GM20431 (cell line): ENCODE results near the gene UXS1.

ENCODE experiments used
- in situ Hi-C: fragments of 300-500 bp; cut with MseI, MboI; formaldehyde crosslinking; loops from one replicate; pipeline ENCODE4 v1.15.0; 2020; ENCODE audit warnings: low sequenced_read_pairs; ENCODE audit not compliant: unreplicated experiment

The UXS1 gene

DNA sequence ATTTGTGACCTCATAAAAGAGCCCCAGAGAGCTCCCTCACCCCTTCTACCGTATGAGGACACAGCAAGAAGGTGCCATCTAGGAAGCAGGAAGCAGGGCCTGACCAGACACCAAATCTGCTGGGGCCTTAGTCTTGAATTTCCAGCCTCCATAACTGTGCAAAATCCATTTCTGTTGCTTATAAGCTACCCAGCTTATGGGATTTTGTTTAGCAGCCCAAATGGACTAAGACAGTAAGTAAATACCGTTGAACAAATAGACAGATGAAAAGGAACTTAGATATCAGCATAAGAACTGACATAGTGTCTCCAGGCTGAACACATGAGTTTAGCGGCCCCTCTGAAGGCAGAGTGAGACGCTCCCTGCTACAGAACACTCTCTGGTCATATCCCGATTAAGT is 130.9 kb downstream of the UXS1 start:
- in situ Hi-C loops, result no loop called here

- in situ Hi-C loops, result no loop called here
Observed at GRCh38 chr2:106062627-106063026, 131.5 kb downstream of the UXS1 start.

- in situ Hi-C loops, result no loop called here
Observed at GRCh38 chr2:106061611-106062349, 132.3 kb downstream of the UXS1 start.

DNA sequence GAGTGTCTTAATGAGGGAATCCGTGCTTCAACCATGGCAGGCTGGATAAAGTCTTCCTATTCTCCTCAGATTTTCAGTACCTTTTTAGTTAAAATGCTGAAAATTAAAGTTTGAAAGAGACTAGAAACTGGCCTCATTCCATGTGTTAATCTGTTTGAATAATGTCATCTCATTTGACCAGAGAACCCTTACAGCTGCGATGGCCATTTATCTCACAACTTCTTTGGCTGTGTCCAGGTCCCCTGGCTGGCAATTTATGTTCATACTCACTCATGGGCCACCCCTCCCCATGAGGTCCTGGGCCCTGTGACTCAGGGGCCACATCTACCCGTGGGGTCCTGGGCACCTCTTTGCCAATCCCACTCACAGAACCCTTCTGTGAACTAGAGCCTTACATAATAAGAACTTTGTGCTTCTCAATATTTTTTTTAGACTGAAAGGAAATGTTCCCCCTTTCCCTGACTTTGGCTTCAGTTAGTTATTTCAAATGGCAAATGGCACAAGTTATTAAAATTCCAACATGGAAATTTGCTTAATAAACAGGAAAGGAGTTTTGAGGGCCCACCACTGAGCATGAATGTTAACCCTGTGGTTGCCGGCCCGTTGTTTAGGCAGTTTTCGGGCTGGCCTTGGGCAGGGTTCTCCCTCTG is 134.6 kb downstream of the UXS1 start:
- in situ Hi-C loops, result no loop called here

GRCh38 chr2:106058469-106059137 is 135.5 kb downstream of the UXS1 start:
- in situ Hi-C loops, result no loop called here

- in situ Hi-C loops, result no loop called here
Observed at GRCh38 chr2:106057206-106057605, 136.9 kb downstream of the UXS1 start.

- in situ Hi-C loops, result no loop called here
Observed at GRCh38 chr2:106054880-106055655, 139.0 kb downstream of the UXS1 start.

- in situ Hi-C loops, result no loop called here
Observed at GRCh38 chr2:106054321-106054720, 139.8 kb downstream of the UXS1 start.

GRCh38 chr2:106053581-106053980 is 140.5 kb downstream of the UXS1 start:
- in situ Hi-C loops, result no loop called here

DNA sequence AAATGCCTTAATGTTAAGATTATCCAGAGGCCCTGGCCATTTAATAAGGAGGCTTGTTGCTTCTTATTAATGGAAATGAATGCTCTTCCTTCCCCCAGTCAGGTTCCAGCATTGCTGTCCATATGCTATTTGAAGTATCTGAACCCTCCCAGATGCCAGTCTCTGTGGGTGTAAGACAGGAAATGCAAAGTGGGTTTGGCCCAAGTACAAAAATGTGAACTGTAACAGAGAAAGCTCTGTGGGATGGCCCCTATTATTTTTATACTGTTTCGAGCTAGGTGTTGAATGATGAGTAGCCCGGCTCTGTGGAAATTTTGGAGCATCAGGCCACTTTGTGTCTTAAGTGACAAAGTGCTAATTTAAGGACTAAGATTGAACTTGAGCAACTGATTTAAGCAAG is 141.0 kb downstream of the UXS1 start:
- in situ Hi-C loops, result no loop called here

GRCh38 chr2:106044859-106045258 is 149.2 kb downstream of the UXS1 start:
- in situ Hi-C loops, result no loop called here

- in situ Hi-C loops, result no loop called here
Observed at GRCh38 chr2:106044021-106044420, 150.1 kb downstream of the UXS1 start.
